Endothelial cell of umbilical vein (primary cell): ENCODE measurements around the gene PLN. TPM values are rescaled to one million over a fixed set of nuclear protein-coding genes. Genes with fewer than 3 reads are reported as not detected.

Source experiments
- BruUV-seq: library from RNA; stranded (reverse); fragments of 400-500 nt; replicated peaks from 2 replicates; lab custom pipeline; 2021; lab: Mats Ljungman, UMichigan
- CTCF ChIA-PET: fragments of 300-600, 350-600 bp; sonication (Branson Sonifier 250); formaldehyde crosslinking; loops from one replicate; lab custom pipeline; 2021; ENCODE audit warnings: antibody characterized with exemption, inconsistent platforms; lab: Charles Lee
- POLR2A ChIA-PET: fragments of 300-600, 350-600 bp; sonication (Branson Sonifier 250); formaldehyde crosslinking; loops from one replicate; lab custom pipeline; 2021; ENCODE audit warnings: antibody characterized with exemption, inconsistent platforms; lab: Charles Lee
- DNase-seq: peaks from one replicate; pipeline ENCODE4 v3.0.0-alpha.2; 2011; ENCODE audit warnings: low read depth, low spot score
- FAIRE-seq: peaks from 2 replicates; lab custom pipeline; 2011; peaks lifted over from hg19 to GRCh38; lab: Jason Lieb, UNC
- H2AFZ ChIP-seq: 2 replicates; pipeline ENCODE4 v1.6.0; 2012; ENCODE audit warnings: low read depth, low read length, control low read depth, inconsistent platforms
- H3K27ac ChIP-seq: 2 replicates; pipeline ENCODE4 v1.5.1; 2011; ENCODE audit warnings: low read depth, mild to moderate bottlenecking, control low read depth, low read length, moderate library complexity; ENCODE audit not compliant: insufficient read depth
- H3K27me3 ChIP-seq, 2 experiments: 2 replicates each; pipeline versions ENCODE4 v1.6.0 to v1.6.1; 2011; ENCODE audit warnings: low read length in 2 of 2, mixed read lengths in 1 of 2; ENCODE audit not compliant: control insufficient read depth in 2 of 2, insufficient read depth in 2 of 2
- H3K36me3 ChIP-seq, 2 experiments: 2 replicates in 1 of 2; 3 replicates in 1 of 2; pipeline ENCODE4 v1.5.1; 2011; ENCODE audit warnings: low read length in 2 of 2, mild to moderate bottlenecking in 1 of 2, moderate library complexity in 1 of 2; ENCODE audit not compliant: control insufficient read depth in 2 of 2, insufficient read depth in 2 of 2; ENCODE audit errors: extremely low read depth in 1 of 2
- H3K4me1 ChIP-seq: 3 replicates; pipeline ENCODE4 v1.5.1; 2011; ENCODE audit warnings: mild to moderate bottlenecking, low read length; ENCODE audit not compliant: control insufficient read depth, insufficient read depth; ENCODE audit errors: extremely low read depth
- H3K4me2 ChIP-seq: 2 replicates; pipeline ENCODE4 v1.6.1; 2011; ENCODE audit warnings: low read length, control low read depth, mixed read lengths; ENCODE audit not compliant: insufficient read depth
- H3K4me3 ChIP-seq, 3 experiments: fragments of 200-600 bp in 1 of 3; sonication (generic), shearing (Covaris generic) in 1 of 3; replicated peaks in 1 of 3; 2 replicates each; pipeline ENCODE4 v1.5.1; 2011 to 2016; ENCODE audit warnings: control low read depth in 3 of 3, low read length in 3 of 3, mild to moderate bottlenecking in 2 of 3, inconsistent platforms in 1 of 3, low read depth in 1 of 3, moderate library complexity in 1 of 3; ENCODE audit not compliant: insufficient read depth in 1 of 3
- H3K79me2 ChIP-seq: 2 replicates; pipeline ENCODE4 v1.6.0; 2012; ENCODE audit warnings: low read length, inconsistent platforms; ENCODE audit not compliant: control insufficient read depth, insufficient read depth
- H3K9ac ChIP-seq: replicated peaks from 2 replicates; pipeline ENCODE3; 2011; ENCODE audit warnings: low read length, control low read depth; ENCODE audit not compliant: insufficient read depth; ENCODE audit errors: extremely low read depth
- H3K9me1 ChIP-seq: replicated peaks from 3 replicates; pipeline ENCODE4 v1.6.0; 2011; ENCODE audit warnings: mild to moderate bottlenecking, low read length; ENCODE audit not compliant: control insufficient read depth, insufficient read depth; ENCODE audit errors: extremely low read depth
- H3K9me3 ChIP-seq: replicated peaks from 2 replicates; pipeline ENCODE4 v1.5.1; 2012; ENCODE audit warnings: low read length, inconsistent platforms; ENCODE audit not compliant: control insufficient read depth, insufficient read depth
- H4K20me1 ChIP-seq: replicated peaks from 2 replicates; pipeline ENCODE3; 2011; ENCODE audit warnings: mild to moderate bottlenecking, low read length; ENCODE audit not compliant: control insufficient read depth, insufficient read depth; ENCODE audit errors: extremely low read depth
- CTCF ChIP-seq, 2 donors: IDR thresholded peaks; 1 replicate in 1 of 2; 2 replicates in 1 of 2; pipeline ENCODE4 v1.5.1; 2011; ENCODE audit warnings: low read length in 2 of 2, mild to moderate bottlenecking in 2 of 2, moderate library complexity in 2 of 2, control low read depth in 1 of 2, inconsistent platforms in 1 of 2, low read depth in 1 of 2; ENCODE audit not compliant: insufficient read depth in 1 of 2; ENCODE audit errors: extremely low read depth in 1 of 2
- EZH2 ChIP-seq: IDR thresholded peaks from 2 replicates; pipeline ENCODE4 v1.6.1; 2012; ENCODE audit warnings: borderline replicate concordance, low read depth, mild to moderate bottlenecking, moderate library complexity, low read length, inconsistent platforms; ENCODE audit not compliant: severe bottlenecking
- FOS ChIP-seq: IDR thresholded peaks from 2 replicates; pipeline ENCODE4 v1.6.1; 2011; ENCODE audit warnings: mild to moderate bottlenecking, low read length, moderate library complexity, borderline replicate concordance; ENCODE audit not compliant: insufficient read depth
- GATA2 ChIP-seq: IDR thresholded peaks from 2 replicates; pipeline ENCODE4 v1.7.0; 2011; ENCODE audit warnings: low read depth, mild to moderate bottlenecking, moderate library complexity, mixed read lengths, low read length; ENCODE audit not compliant: insufficient read length, insufficient read depth
- JUN ChIP-seq: IDR thresholded peaks from 2 replicates; pipeline ENCODE4 v1.6.1; 2011; ENCODE audit warnings: borderline replicate concordance, low read depth; ENCODE audit not compliant: insufficient read length, insufficient read depth
- MYC ChIP-seq: IDR thresholded peaks from one replicate; pipeline ENCODE4 v1.6.1; 2011; ENCODE audit warnings: mild to moderate bottlenecking, low read depth, low read length
- POLR2A ChIP-seq: IDR thresholded peaks from 2 replicates; pipeline ENCODE4 v1.6.1; 2012; ENCODE audit warnings: low read depth, mild to moderate bottlenecking, control low read depth, low read length
- POLR2AphosphoS5 ChIP-seq: IDR thresholded peaks from 2 replicates; pipeline ENCODE4 v1.6.1; 2012; ENCODE audit warnings: low read depth, mild to moderate bottlenecking, control low read depth, low read length, moderate library complexity; ENCODE audit not compliant: insufficient read depth
- dilution Hi-C: fragments of 300-500 bp; cut with MboI; formaldehyde crosslinking; loops from one replicate; pipeline ENCODE4 v1.15.0; 2019; ENCODE audit warnings: low sequenced_read_pairs; ENCODE audit not compliant: extremely low pct_ligation_motif_present
- intact Hi-C: fragments of 100-400 bp; cut with micrococcal nuclease; formaldehyde crosslinking; loops from one replicate; pipeline ENCODE4 v1.10.0; 2022
- polyA plus RNA-seq, 4 experiments: library from polyadenylated mRNA; depleted of rRNA in 3 of 4; stranded (reverse) in 3 of 4; unstranded in 1 of 4; fragments of >200 nt; gene quantifications; 2 replicates each; pipeline versions ENCODE4 v1.2.1 to v1.2.3, GENCODE V29; 2011 to 2012; ENCODE audit warnings: missing spikeins in 1 of 4
- total RNA-seq: library from RNA; stranded (reverse); gene quantifications from 2 replicates; pipeline ENCODE4 v1.2.3, GENCODE V29; 2021
- TF ChIP-seq, protein P1 (sequence below): IDR thresholded peaks from 2 replicates; pipeline ENCODE4 v1.6.1; 2011; ENCODE audit not compliant: insufficient read depth, insufficient read length

PLN gene
- total and polyA plus RNA-seq, 2 donors (not counting 3 experiments of a cell fraction or from before 2014, with no cell fraction given), result not detected

- no peak overlapping the region for H3K4me2 ChIP-seq
- dilution Hi-C loops (no loop called here), intact Hi-C loops (loop anchor here (1.0 to 2.0 kb wide), 6 partner anchors 30 to 741 kb away; no protein-coding TSS in a partner anchor)
- CTCF ChIA-PET, result interaction anchor here (0.6 to 6.2 kb wide), 29 partner anchors 8 to 741 kb away, joined by 3 to 113 read pairs (median 5); partner anchors contain the start of gene PLN
- no peak overlapping the region for H2AFZ ChIP-seq
- H3K27ac ChIP-seq, result no peak overlapping the region
- no peaks in the 10 kb centered on the region for H3K27me3 ChIP-seq
- H3K4me3 ChIP-seq, result no peak overlapping the region
- H3K4me1 ChIP-seq, result no peaks in the 10 kb centered on the region
- no peaks in the 10 kb centered on the region for H3K36me3 ChIP-seq
- DNase-seq, result no peak
- BruUV-seq, result no TSS peak
- H4K20me1 ChIP-seq, result no peaks in the 10 kb centered on the region
- FAIRE-seq, result no peak
- no peaks in the 10 kb centered on the region for H3K9me1 ChIP-seq
- POLR2A ChIA-PET, result no interaction called here
- peaks cover 20% of the 10 kb centered on the region for H3K79me2 ChIP-seq
- TF ChIP-seq GATA2 (no peak), POLR2AphosphoS5 (no peak), FOS (no peak), JUN (no peak), MYC (no peak), EZH2 (no peak), CTCF (IDR thresholded peaks at IDR 0.05; ENCODE audit: extremely low read depth in 1 of 2, insufficient read depth in 1 of 2, low read depth in 1 of 2, low read length in 2 of 2) (no peak), POLR2A (no peak)
- TF ChIP-seq, protein P1, sequence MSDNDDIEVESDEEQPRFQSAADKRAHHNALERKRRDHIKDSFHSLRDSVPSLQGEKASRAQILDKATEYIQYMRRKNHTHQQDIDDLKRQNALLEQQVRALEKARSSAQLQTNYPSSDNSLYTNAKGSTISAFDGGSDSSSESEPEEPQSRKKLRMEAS, result no peak
- no peak overlapping the region for H3K9ac ChIP-seq
- H3K9me3 ChIP-seq, result no peaks in the 10 kb centered on the region
These were observed 33.4 kb downstream of the PLN start for GRCh38 chr6:118581489-118581959.
